Uterus (tissue), 2 donors: ENCODE measurements around the gene RASD2.

Source experiments
- POLR2A ChIP-seq, 2 donors: fragments of 450-650 bp; IDR thresholded peaks; one replicate each; pipeline ENCODE4 v1.6.1; 2016; ENCODE audit warnings: antibody characterized with exemption in 2 of 2, mild to moderate bottlenecking in 1 of 2, moderate library complexity in 1 of 2
- TF ChIP-seq, protein P1 (sequence below), 4 experiments: fragments of 200-600 bp in 2 of 4; fragments of 450-650 bp in 2 of 4; sonication (generic) in 2 of 4; IDR thresholded peaks; one replicate each; pipeline ENCODE4 v1.5.1; 2016 to 2019; ENCODE audit warnings: antibody characterized with exemption in 4 of 4, mild to moderate bottlenecking in 2 of 4, moderate library complexity in 1 of 4

DNA sequence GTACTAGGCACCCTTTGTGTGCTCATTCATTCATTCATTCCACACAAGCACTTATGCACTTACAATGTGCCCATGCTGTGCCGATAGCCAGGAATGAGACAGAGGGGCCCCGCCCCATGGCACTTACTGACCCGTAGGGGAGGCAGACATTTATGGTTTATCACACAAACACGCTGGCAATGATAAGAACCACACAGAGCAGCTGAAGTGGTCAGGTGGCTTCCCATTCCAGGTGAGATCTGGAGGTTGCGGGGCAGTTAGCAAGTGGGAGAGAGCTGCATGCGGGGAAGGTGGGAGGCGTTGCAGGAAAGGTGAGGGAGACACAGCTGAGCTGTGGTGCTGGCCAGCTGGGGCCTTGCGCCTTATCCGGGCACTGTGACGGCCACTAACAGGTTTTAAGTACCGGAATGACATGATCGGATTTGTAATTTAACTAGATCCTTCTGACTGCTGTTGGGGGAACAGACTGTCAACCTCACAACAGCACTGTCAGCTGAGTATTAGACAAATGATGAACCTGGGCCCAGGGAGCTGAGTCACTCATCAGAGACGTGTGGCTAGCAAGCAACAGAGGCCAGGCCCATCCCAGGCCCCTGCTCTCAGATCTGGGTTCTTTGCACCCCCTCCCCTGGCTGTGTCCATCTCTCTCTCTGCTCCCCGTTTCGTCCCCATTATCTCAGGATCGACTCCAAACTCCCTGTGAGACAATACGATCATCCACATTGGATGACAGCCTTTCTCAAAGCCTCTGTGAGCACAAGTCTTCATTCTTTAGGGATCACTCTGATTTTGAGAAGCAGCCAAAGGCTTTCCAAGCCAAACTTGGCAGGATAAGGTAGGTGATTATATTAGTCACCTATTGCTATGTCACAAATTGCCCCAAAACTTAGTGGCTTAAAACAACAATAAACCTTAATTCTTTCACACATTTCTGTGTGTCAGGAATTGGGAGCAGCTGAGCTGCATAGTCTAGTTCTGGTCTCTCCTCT lies 28.4 kb downstream of the RASD2 start:
- TF ChIP-seq, protein P1, sequence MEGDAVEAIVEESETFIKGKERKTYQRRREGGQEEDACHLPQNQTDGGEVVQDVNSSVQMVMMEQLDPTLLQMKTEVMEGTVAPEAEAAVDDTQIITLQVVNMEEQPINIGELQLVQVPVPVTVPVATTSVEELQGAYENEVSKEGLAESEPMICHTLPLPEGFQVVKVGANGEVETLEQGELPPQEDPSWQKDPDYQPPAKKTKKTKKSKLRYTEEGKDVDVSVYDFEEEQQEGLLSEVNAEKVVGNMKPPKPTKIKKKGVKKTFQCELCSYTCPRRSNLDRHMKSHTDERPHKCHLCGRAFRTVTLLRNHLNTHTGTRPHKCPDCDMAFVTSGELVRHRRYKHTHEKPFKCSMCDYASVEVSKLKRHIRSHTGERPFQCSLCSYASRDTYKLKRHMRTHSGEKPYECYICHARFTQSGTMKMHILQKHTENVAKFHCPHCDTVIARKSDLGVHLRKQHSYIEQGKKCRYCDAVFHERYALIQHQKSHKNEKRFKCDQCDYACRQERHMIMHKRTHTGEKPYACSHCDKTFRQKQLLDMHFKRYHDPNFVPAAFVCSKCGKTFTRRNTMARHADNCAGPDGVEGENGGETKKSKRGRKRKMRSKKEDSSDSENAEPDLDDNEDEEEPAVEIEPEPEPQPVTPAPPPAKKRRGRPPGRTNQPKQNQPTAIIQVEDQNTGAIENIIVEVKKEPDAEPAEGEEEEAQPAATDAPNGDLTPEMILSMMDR (IDR thresholded peaks at IDR 0.05), result no peak
- no peak for TF ChIP-seq POLR2A (IDR thresholded peaks at IDR 0.05)
